HG02943 (cell line): ENCODE measurements around the gene CCDC70.

Source experiments
- ATAC-seq: cut with Tn5 transposase; IDR thresholded peaks from one replicate; pipeline ENCODE4 v1.9.1; 2021; ENCODE audit warnings: mild to moderate bottlenecking, low read depth, moderate library complexity; ENCODE audit not compliant: unreplicated experiment

CCDC70 gene

GRCh38 chr13:51856027-51856736 lies 5.6 kb upstream of the CCDC70 start:
- ATAC-seq = no peak

DNA sequence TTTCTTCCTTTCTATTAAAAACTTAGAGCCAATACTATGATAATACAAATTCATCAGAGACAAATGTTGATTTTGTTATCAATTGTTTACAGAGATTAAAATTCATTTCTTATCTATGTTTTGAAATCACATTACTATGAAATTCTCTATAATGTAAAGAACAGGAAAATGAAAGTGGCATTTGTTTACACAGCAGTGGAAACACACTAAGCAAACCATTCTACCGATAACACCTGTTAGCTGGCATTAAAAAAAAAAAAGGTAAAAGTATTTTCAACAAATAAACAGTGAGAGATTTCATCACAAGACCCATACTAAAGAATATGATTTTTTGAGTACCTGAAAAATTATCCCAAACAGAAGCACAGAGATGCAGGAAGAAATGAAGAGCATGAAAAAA lies 4.8 kb upstream of the CCDC70 start:
- ATAC-seq = no peak

GRCh38 chr13:51858433-51859247 lies 3.1 kb upstream of the CCDC70 start:
- ATAC-seq = no peak

- no peak for ATAC-seq
Measured at GRCh38 chr13:51862957-51863356, 1.2 kb downstream of the CCDC70 start.

GRCh38 chr13:51865838-51866237 lies 4.1 kb downstream of the CCDC70 start:
- ATAC-seq = no peak

- no peak for ATAC-seq
Measured at GRCh38 chr13:51867062-51867461, 5.3 kb downstream of the CCDC70 start.

DNA sequence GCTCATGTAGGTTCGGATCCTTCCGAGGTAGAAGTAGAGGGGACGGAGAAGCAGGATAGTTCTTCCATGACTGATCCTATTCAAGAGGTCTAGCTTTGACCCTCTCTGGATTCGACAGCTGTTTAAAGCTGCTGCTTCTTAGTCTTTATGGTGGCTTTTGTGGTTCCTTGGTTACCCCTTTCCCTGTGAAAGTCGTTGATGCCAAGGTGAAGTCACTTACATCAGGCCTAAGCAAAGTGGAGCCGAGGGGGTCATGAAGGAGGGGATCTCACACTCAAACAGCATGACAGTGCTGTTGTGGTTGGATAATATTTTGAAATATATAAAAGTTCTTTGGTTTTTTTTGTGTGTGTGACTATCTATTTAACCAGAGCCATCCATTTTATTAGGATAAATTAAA lies 8.1 kb downstream of the CCDC70 start:
- no peak for ATAC-seq

DNA sequence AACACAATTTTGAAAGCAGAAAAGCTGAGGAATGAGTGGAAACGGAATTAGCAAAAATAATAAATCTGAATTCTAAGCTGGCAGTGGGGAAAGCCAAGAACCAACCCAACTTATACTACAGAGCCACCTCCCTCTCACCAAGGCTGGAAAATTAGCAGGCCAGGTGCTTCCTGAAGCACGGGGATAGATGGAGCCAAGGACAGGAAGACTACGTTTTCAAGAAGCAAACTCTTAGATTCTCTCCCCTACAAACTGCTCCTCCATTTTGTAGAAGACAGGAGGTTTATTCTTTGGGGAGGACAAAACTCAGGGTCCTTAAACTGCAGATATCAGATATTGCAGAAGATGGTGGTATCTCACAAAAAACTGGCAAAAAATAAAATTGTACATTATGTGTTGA lies 8.8 kb downstream of the CCDC70 start:
- no peak for ATAC-seq

- ATAC-seq = no peak
Measured at GRCh38 chr13:51873117-51873798, 11.5 kb downstream of the CCDC70 start.

GRCh38 chr13:51873837-51874236 lies 12.1 kb downstream of the CCDC70 start:
- ATAC-seq = no peak

GRCh38 chr13:51874651-51875050 lies 12.9 kb downstream of the CCDC70 start:
- ATAC-seq = no peak

- no peak for ATAC-seq
Measured at GRCh38 chr13:51879133-51879532, 17.4 kb downstream of the CCDC70 start.

GRCh38 chr13:51881296-51881695 lies 19.5 kb downstream of the CCDC70 start:
- no peak for ATAC-seq

- ATAC-seq = no peak
Measured at GRCh38 chr13:51882570-51883225, 20.9 kb downstream of the CCDC70 start.

GRCh38 chr13:51883226-51883600 lies 21.4 kb downstream of the CCDC70 start:
- ATAC-seq = no peak

- no peak for ATAC-seq
Measured at GRCh38 chr13:51885651-51886050, 23.9 kb downstream of the CCDC70 start.

DNA sequence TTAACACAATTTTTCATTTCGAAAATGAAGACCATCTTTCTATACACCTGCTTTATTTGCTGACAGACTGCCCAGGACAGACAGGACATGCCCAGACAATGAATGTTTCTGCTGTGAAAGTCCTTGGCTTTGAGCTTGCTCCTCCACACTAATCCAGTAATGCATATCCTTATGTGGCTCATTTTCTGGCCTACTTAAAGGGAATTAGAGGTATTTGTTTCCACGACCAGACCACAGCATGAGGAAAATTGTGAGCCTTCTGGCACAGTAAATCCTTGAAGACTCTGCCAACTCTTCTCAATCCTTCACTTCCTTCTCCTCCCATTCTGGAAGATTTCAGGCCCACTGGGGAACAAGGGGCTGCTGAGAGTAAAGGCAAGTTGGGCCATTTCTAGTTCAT lies 25.7 kb downstream of the CCDC70 start:
- no peak for ATAC-seq

GRCh38 chr13:51892657-51893056 lies 30.9 kb downstream of the CCDC70 start:
- ATAC-seq = no peak

DNA sequence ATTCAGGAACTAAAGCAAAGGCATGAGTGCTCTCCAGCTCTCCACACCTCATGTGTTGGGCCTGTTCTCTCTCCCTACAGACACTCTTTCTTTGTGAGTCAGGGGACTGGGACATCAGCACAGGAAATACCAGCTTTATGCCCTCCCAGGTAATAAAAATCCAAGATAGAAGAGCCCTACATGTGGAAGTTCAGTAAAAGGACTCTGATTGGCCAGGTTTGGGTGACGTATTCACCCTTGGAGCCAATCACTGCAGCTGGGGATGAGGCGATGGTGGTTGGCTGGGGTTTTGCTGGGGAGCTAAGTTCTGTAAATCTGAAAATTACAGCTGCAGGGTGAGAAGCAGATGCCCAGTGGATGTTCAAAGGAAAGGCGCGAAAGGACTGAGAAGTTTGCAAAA lies 32.5 kb downstream of the CCDC70 start:
- ATAC-seq = no peak

- ATAC-seq = no peak
Measured at GRCh38 chr13:51895906-51896888, 34.4 kb downstream of the CCDC70 start.
